ENCODE measurements around the gene LGALSL. TPM values are rescaled to one million over a fixed set of nuclear protein-coding genes. Genes with fewer than 3 reads are reported as not detected.

The LGALSL gene
- polyA plus RNA-seq, 1 of the 3 experiments (the other 2 are of a cell fraction): 6.5 TPM

DNA sequence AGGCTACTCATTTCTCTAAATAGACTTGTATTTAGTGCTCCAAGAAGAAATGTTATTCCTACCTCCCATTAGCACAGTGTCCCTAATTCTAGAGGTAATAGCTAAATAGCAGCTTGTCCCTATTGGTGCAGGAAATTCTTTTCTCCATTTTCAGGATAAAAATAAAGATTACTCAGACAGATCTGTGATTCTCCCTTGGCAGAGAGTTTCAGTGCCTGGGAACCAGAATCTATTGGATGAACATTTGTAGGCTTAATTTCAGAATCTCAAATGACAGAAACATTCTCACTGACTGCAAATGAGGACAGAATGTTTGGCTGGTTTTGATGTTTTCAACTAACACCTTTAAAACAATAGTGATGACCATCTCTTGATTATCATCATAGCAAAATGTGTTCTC is 33.3 kb upstream of the LGALSL start:
- Histone ChIP-seq H3K4me1 (ENCODE audit: control insufficient read depth in 1 of 2, insufficient read depth in 2 of 2, low read depth in 1 of 2, low read length in 1 of 2) (no peaks in the 10 kb centered on the region; a peak in 1 of 4 replicates), H3F3A (replicated peaks; ENCODE audit: insufficient read depth) (no peaks in the 10 kb centered on the region), H3K27me3 (ENCODE audit: insufficient read depth) (no peaks in the 10 kb centered on the region), H4K20me1 (ENCODE audit: insufficient read depth) (no peaks in the 10 kb centered on the region), H2AFZ (ENCODE audit: low read depth) (no peak overlapping the region), H3K4me3 (ENCODE audit: low read depth in 2 of 2, low read length in 1 of 2) (no peak overlapping the region), H3K36me3 (replicated peaks in 1 of 2; ENCODE audit: control insufficient read depth in 1 of 2, insufficient read depth in 2 of 2, low read length in 1 of 2) (no peaks in the 10 kb centered on the region), H3K79me2 (ENCODE audit: insufficient read depth) (no peaks in the 10 kb centered on the region), H3K4me2 (no peak overlapping the region), H3K9ac (no peak overlapping the region), H3K9me2 (no peaks in the 10 kb centered on the region), H3K9me3 (no peaks in the 10 kb centered on the region), H3K27ac (ENCODE audit: low read depth in 2 of 2, low read length in 1 of 2) (no peak overlapping the region)
- CTCF ChIA-PET: no interaction called here
- POLR2A ChIA-PET: no interaction called here
- no peak for DNase-seq
- TF ChIP-seq IRF3 (IDR thresholded peaks at IDR 0.05; ENCODE audit: low read depth, low read length) (no peak), ELF1 (IDR thresholded peaks at IDR 0.05) (no peak), PBX3 (IDR thresholded peaks at IDR 0.05) (no peak), USF2 (IDR thresholded peaks at IDR 0.05; ENCODE audit: borderline replicate concordance, low read depth, low read length) (no peak), TEAD4 (IDR thresholded peaks at IDR 0.05; ENCODE audit: borderline replicate concordance, insufficient read depth) (no peak), SIN3A (IDR thresholded peaks at IDR 0.05; ENCODE audit: borderline replicate concordance, low read depth, low read length) (no peak), NFIC (IDR thresholded peaks at IDR 0.05; ENCODE audit: borderline replicate concordance) (no peak), GABPA (IDR thresholded peaks at IDR 0.05; ENCODE audit: low read depth) (no peak), GATA2 (CRISPR knock-in tag; IDR thresholded peaks at IDR 0.05) (no peak), EZH2phosphoT487 (IDR thresholded peaks at IDR 0.05; ENCODE audit: borderline replicate concordance, low read depth) (no peak), TCF12 (IDR thresholded peaks at IDR 0.05) (no peak), RXRA (IDR thresholded peaks at IDR 0.05; ENCODE audit: borderline replicate concordance, low read depth) (no peak), FOXJ3 (CRISPR knock-in tag; IDR thresholded peaks at IDR 0.05) (no peak), RAD21 (IDR thresholded peaks at IDR 0.05; ENCODE audit: low read length) (no peak), YY1 (IDR thresholded peaks at IDR 0.05; ENCODE audit: low read depth) (no peak)
- TF ChIP-seq, protein P1, sequence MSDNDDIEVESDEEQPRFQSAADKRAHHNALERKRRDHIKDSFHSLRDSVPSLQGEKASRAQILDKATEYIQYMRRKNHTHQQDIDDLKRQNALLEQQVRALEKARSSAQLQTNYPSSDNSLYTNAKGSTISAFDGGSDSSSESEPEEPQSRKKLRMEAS (IDR thresholded peaks at IDR 0.05; ENCODE audit: low read depth): no peak

- H3K4me2 ChIP-seq: no peak overlapping the region
- no peak overlapping the region for H3K9ac ChIP-seq
- WGBS (ENCODE audit: low lambda C conversion rate): 88% methylated on average over 5 of the region's 5 CpGs
- no peak overlapping the region for H2AFZ ChIP-seq (ENCODE audit: low read depth)
- H4K20me1 ChIP-seq (ENCODE audit: insufficient read depth): no peaks in the 10 kb centered on the region
- H3K36me3 ChIP-seq (replicated peaks in 1 of 2; ENCODE audit: control insufficient read depth in 1 of 2, insufficient read depth in 2 of 2, low read length in 1 of 2): no peaks in the 10 kb centered on the region
- no peaks in the 10 kb centered on the region for H3F3A ChIP-seq (replicated peaks; ENCODE audit: insufficient read depth)
- no peaks in the 10 kb centered on the region for H3K27me3 ChIP-seq (ENCODE audit: insufficient read depth)
- H3K27ac ChIP-seq (ENCODE audit: low read depth in 2 of 2, low read length in 1 of 2): no peak overlapping the region
- no peaks in the 10 kb centered on the region for H3K79me2 ChIP-seq (ENCODE audit: insufficient read depth)
- no peaks in the 10 kb centered on the region for H3K9me3 ChIP-seq
- no peak for DNase-seq
- ChIA-PET POLR2A (no interaction called here), CTCF (no interaction called here)
- H3K4me1 ChIP-seq (ENCODE audit: control insufficient read depth in 1 of 2, insufficient read depth in 2 of 2, low read depth in 1 of 2, low read length in 1 of 2): no peaks in the 10 kb centered on the region; a peak in 3 of 4 replicates
- no peak for TF ChIP-seq RAD21 (IDR thresholded peaks at IDR 0.05; ENCODE audit: low read length)
- no peak for TF ChIP-seq FOXJ3 (CRISPR knock-in tag; IDR thresholded peaks at IDR 0.05)
- TF ChIP-seq MEF2A (IDR thresholded peaks at IDR 0.05; ENCODE audit: borderline replicate concordance, low read depth): no peak
- TF ChIP-seq MXI1 (IDR thresholded peaks at IDR 0.05; ENCODE audit: low read depth, low read length): no peak
- no peak for TF ChIP-seq ZBTB33 (IDR thresholded peaks at IDR 0.05; ENCODE audit: borderline replicate concordance, low read depth)
- no peak for TF ChIP-seq YY1 (IDR thresholded peaks at IDR 0.05; ENCODE audit: low read depth)
- H3K9me2 ChIP-seq: no peaks in the 10 kb centered on the region
- H3K4me3 ChIP-seq (ENCODE audit: low read depth in 2 of 2, low read length in 1 of 2): no peak overlapping the region
Observed at GRCh38 chr2:64421201-64421600, 32.8 kb upstream of the LGALSL start.
